Thymus (tissue), 11 donors: Measurements from ENCODE around the gene KATNA1. TPM values are rescaled to one million over a fixed set of nuclear protein-coding genes. Genes with fewer than 3 reads are reported as not detected.
"Not testable (repeated sequence)": the region's sequence is repeated elsewhere in the genome, so short reads cannot be mapped to it uniquely, and the experiment has no call there.

Experiments
- DNase-seq, 9 donors: peaks; one replicate each; pipeline ENCODE4 v3.0.0-alpha.2; 2013; ENCODE audit warnings: low spot score in 9 of 9, low read depth in 6 of 9, missing footprints in 1 of 9
- H3K27ac ChIP-seq, 2 donors: one replicate each; pipeline ENCODE4 v1.5.1; 2013; ENCODE audit warnings: control low read depth in 1 of 2, low read depth in 1 of 2, low read length in 1 of 2, mild to moderate bottlenecking in 1 of 2, moderate library complexity in 1 of 2
- H3K27me3 ChIP-seq, 2 donors: one replicate each; pipeline ENCODE4 v1.5.1; 2013; ENCODE audit warnings: low read length in 1 of 2; ENCODE audit not compliant: control insufficient read depth in 2 of 2, insufficient read depth in 1 of 2
- H3K36me3 ChIP-seq, 2 donors: one replicate each; pipeline ENCODE4 v1.5.1; 2013; ENCODE audit warnings: low read length in 1 of 2, mild to moderate bottlenecking in 1 of 2, moderate library complexity in 1 of 2; ENCODE audit not compliant: control insufficient read depth in 2 of 2, insufficient read depth in 2 of 2
- H3K4me1 ChIP-seq, 2 donors: one replicate each; pipeline ENCODE4 v1.5.1; 2013; ENCODE audit warnings: low read length in 2 of 2; ENCODE audit not compliant: control insufficient read depth in 2 of 2, insufficient read depth in 2 of 2
- H3K4me3 ChIP-seq, 2 donors: one replicate each; pipeline ENCODE4 v1.5.1; 2013; ENCODE audit warnings: low read length in 2 of 2, control low read depth in 1 of 2, mild to moderate bottlenecking in 1 of 2
- H3K9me3 ChIP-seq, 2 donors: one replicate each; pipeline ENCODE4 v1.5.1; 2013; ENCODE audit warnings: low read length in 1 of 2, mild to moderate bottlenecking in 1 of 2; ENCODE audit not compliant: control insufficient read depth in 2 of 2, insufficient read depth in 1 of 2
- WGBS: extraction: QIAGEN DNeasy Blood & Tissue Kit; methylation state at CpG from one replicate; pipeline ENCODE4 v1.1.7; 2013; 5-methylcytosine and 5-hydroxymethylcytosine counted together
- polyA plus RNA-seq: library from polyadenylated mRNA; stranded (reverse); fragments of 200-250 nt; gene quantifications from one replicate; pipeline ENCODE4 v1.2.3, GENCODE V29; 2013
- total RNA-seq: library from RNA; stranded (reverse); fragments of 120-200 nt; gene quantifications from one replicate; pipeline ENCODE4 v1.2.4, GENCODE V29; 2013
- donor health status: healthy.

KATNA1 gene
- total and polyA plus RNA-seq, 2 donors: 23.3 to 24.0 TPM

DNA sequence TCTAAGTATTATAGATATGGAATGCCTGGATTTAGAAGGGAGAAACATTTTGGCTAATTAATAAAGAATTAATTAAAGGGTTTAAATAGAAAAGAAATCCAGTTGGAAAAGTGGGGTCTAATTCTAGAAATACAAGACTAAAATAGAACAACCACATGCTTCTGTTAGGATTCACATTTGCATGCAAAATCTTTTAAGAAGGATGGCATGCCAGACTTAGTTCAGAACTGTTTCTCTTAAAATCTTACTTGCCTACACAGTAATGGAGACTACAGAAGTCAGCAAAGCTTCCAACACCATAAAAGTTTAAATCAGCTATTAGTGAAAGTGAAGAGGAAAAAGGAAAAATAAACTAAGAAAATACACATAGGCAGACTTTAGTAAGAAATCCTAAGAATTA, 32.7 kb upstream of the KATNA1 start:
- DNase-seq: no peak
- Histone ChIP-seq H3K36me3 (peaks cover 30 to 41% of the 10 kb centered on the region in 2 donors), H3K4me1 (no peaks in the 10 kb centered on the region), H3K9me3 (no peaks in the 10 kb centered on the region), H3K4me3 (no peak overlapping the region), H3K27me3 (no peaks in the 10 kb centered on the region), H3K27ac (no peak overlapping the region)

- Histone ChIP-seq H3K27ac (no peak overlapping the region), H3K4me1 (no peaks in the 10 kb centered on the region), H3K27me3 (no peaks in the 10 kb centered on the region), H3K36me3 (peaks cover 33 to 44% of the 10 kb centered on the region in 2 donors), H3K9me3 (no peaks in the 10 kb centered on the region), H3K4me3 (no peak overlapping the region)
- no peak for DNase-seq
- 90% methylated on average over 1 of the region's 1 CpG for WGBS
Measured at GRCh38 chr6:149680503-149680902, 32.0 kb upstream of the KATNA1 start.

- H3K27ac ChIP-seq, H3K9me3 ChIP-seq, H3K4me3 ChIP-seq, DNase-seq, H3K4me1 ChIP-seq, H3K27me3 ChIP-seq: not testable (repeated sequence)
- peaks cover 57 to 71% of the 10 kb centered on the region in 2 donors for H3K36me3 ChIP-seq
Measured at GRCh38 chr6:149672265-149672664, 23.8 kb upstream of the KATNA1 start.

DNA sequence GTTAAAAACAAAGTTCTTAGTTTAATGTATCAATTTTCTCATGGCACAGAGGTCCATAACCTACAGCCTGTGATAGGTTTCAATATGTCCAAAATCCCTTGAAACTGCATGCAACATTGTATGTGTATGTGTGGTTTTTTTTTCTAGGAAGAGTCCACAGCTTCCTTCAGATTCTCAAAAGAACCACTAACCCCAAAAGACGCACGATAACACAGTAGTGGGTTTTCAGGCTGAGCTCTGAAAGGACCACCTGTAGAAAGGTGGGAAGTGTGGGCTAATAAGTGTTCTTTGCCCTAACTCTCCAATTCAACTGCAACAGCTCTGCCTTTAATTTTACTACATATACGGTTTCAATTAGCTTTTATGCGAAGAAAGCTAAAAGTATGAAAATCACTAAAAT, 11.5 kb upstream of the KATNA1 start:
- 62% methylated on average over 4 of the region's 4 CpGs for WGBS
- no peaks in the 10 kb centered on the region for H3K4me1 ChIP-seq
- H3K27me3 ChIP-seq: no peaks in the 10 kb centered on the region
- no peak overlapping the region for H3K4me3 ChIP-seq
- H3K9me3 ChIP-seq: no peaks in the 10 kb centered on the region
- DNase-seq: no peak
- peaks cover 22 to 54% of the 10 kb centered on the region in 2 donors for H3K36me3 ChIP-seq
- H3K27ac ChIP-seq: no peak overlapping the region

- H3K27ac ChIP-seq: no peak overlapping the region
- 98% methylated on average over 5 of the region's 5 CpGs for WGBS
- peaks cover 12 to 38% of the 10 kb centered on the region in 2 donors for H3K36me3 ChIP-seq
Measured at GRCh38 chr6:149657441-149657840, 8.9 kb upstream of the KATNA1 start.

DNA sequence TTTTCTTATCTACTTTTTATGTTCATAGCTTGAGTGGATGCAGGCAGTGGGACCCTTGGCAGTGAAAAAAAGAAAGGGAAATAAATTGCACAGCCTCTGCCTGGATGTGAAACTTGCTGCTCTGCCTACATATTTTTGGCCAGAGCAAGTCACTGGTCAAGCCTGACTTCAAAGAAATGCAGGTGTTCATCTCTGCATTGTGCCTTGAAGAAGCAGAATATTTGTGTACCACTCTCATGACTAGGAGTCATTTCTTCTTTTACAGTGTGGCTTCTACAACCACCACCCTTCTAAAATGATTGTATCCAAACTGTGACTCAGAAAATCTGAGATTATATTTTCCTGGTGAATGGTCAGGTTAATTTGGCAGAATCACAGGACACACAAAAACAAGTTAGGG, 2.5 kb upstream of the KATNA1 start:
- Histone ChIP-seq H3K36me3 (no peaks in the 10 kb centered on the region), H3K4me3 (no peak overlapping the region), H3K4me1 (peaks cover 8 to 9% of the 10 kb centered on the region in 2 donors), H3K27ac (no peak overlapping the region), H3K9me3 (no peaks in the 10 kb centered on the region), H3K27me3 (peaks cover 0 to 5% of the 10 kb centered on the region in 2 donors)
- DNase-seq: no peak

More at GRCh38 chr6:149657441-149657840, 8.9 kb upstream of the KATNA1 start:
- no peak for DNase-seq
- Histone ChIP-seq H3K4me3 (no peak overlapping the region), H3K4me1 (no peaks in the 10 kb centered on the region), H3K27me3 (no peaks in the 10 kb centered on the region), H3K9me3 (no peaks in the 10 kb centered on the region)

DNA sequence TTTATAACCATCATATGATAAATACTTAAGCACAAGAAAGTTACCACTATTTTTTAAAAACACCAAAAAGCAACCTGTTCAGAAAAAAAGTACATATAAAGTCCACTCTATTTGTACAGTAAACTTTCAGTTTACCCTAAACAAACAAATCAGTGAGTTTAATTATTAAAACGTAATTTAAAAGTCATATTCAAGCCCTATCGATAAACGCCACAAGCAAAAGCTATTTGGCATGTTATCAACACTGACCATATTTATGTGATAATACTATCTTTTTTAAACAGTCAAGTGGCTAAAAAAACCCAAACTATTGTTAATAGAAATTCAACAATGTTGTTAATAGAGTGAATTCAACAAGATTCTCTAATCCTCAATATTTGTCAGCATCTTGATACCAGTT, 1.9 kb downstream of the KATNA1 start:
- H3K36me3 ChIP-seq: peaks cover 0 to 3% of the 10 kb centered on the region in 2 donors
- no peak overlapping the region for H3K27ac ChIP-seq
- 97% methylated on average over 3 of the region's 3 CpGs for WGBS
- peaks cover 0 to 5% of the 10 kb centered on the region in 2 donors for H3K27me3 ChIP-seq
- H3K9me3 ChIP-seq: no peaks in the 10 kb centered on the region
- H3K4me1 ChIP-seq: peaks cover 8 to 9% of the 10 kb centered on the region in 2 donors
- no peak for DNase-seq
- no peak overlapping the region for H3K4me3 ChIP-seq

DNA sequence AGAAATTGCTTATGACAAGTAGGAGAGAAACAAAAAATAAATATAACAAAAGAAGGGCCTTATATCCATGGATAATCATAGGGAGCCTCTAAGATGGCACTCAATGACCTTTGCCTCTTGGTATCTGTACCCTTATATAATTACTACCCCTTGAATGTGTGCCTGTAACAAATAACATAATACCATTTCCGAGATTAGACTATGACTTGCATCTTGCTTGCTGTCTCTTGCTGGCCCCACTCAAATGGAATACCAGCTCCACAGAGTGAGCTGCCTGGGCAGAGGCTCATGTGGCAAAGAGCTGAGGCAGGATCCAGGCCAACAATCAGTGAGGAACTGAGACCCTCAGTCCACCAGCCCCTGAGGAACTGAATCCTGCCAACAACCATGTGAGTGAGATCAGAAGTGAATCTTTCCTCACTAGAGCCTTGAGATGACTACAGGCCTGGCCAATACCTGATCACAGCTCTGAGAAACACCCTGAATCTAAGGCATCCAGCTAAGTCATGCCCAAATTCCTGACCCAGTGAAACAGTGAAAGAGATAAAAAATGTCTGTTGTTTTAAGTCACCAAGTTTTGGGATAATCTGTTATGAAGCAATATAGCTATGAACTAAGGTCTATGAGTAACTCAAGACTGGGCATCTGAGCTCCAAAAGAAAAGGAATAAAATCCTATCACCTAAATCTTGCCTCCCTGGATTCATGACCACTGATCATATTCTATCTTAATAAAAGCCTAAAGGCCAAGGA, 5.5 kb downstream of the KATNA1 start:
- H3K36me3 ChIP-seq: peaks cover 3 to 5% of the 10 kb centered on the region in 2 donors
- H3K4me3 ChIP-seq: no peak overlapping the region
- 98% methylated on average over 1 of the region's 1 CpG for WGBS
- H3K27me3 ChIP-seq: peaks cover 0 to 2% of the 10 kb centered on the region in 2 donors
- peaks cover 4 to 8% of the 10 kb centered on the region in 2 donors for H3K4me1 ChIP-seq
- H3K9me3 ChIP-seq: no peaks in the 10 kb centered on the region
- DNase-seq: no peak
- no peak overlapping the region for H3K27ac ChIP-seq

DNA sequence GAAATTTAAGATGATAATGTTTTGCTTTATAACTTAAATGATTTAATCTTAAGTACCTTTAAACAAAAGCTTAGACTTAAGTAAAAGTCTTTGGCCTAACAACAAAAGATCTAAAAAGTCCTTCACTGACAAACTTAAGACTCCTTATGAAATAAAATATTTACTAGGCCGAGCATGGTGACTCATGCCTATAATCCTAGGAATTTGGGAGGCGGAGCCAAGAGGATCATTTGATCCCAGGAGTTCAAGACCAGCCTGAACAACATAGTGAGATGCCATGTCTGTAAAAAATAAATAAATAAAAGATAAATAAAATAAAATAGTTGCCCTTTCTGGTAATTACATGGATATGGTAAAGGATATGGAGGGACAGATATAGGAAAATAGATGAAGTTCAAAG, 12.4 kb downstream of the KATNA1 start:
- H3K36me3 ChIP-seq: peaks cover 12 to 14% of the 10 kb centered on the region in 2 donors
- H3K27me3 ChIP-seq: no peaks in the 10 kb centered on the region
- H3K27ac ChIP-seq: no peak overlapping the region
- no peaks in the 10 kb centered on the region for H3K9me3 ChIP-seq
- no peak for DNase-seq
- H3K4me3 ChIP-seq: no peak overlapping the region
- H3K4me1 ChIP-seq: no peaks in the 10 kb centered on the region
- WGBS: 97% methylated on average over 2 of the region's 2 CpGs
